HEK293T (cell line): Measurements from ENCODE around the gene WDR19.
"Not testable (repeated sequence)": the region's sequence is repeated elsewhere in the genome, so short reads cannot be mapped to it uniquely, and the experiment has no call there.

Experiments used
- CTCF ChIA-PET: fragments of 350-600 bp; formaldehyde crosslinking; extraction: SDS; loops from one replicate; lab custom pipeline; 2021; ENCODE audit warnings: antibody characterized with exemption, inconsistent platforms; lab: Yijun Ruan, JAX
- POLR2A ChIA-PET: fragments of 350-600 bp; formaldehyde crosslinking; extraction: SDS; loops from one replicate; lab custom pipeline; 2020; ENCODE audit warnings: antibody characterized with exemption, inconsistent platforms; lab: Yijun Ruan, JAX
- DNase-seq: peaks from one replicate; pipeline ENCODE4 v3.0.0; 2012; ENCODE audit warnings: mixed read lengths; ENCODE audit errors: extremely low spot score
- ARNT ChIP-seq: fragments of 450-650 bp; IDR thresholded peaks from 2 replicates; pipeline ENCODE4 v1.6.1; 2017; ENCODE audit warnings: mild to moderate bottlenecking
- BHLHE40 ChIP-seq: fragments of 450-650 bp; IDR thresholded peaks from 2 replicates; pipeline ENCODE4 v1.6.1; 2016; ENCODE audit warnings: mild to moderate bottlenecking, moderate library complexity, borderline replicate concordance
- CTBP1 ChIP-seq: fragments of 450-650 bp; IDR thresholded peaks from 2 replicates; pipeline ENCODE4 v1.6.1; 2016; ENCODE audit warnings: borderline replicate concordance
- ELF4 ChIP-seq: fragments of 450-650 bp; IDR thresholded peaks from 2 replicates; pipeline ENCODE4 v1.6.1; 2017; ENCODE audit warnings: antibody characterized with exemption
- FOXA1 ChIP-seq: fragments of 450-650 bp; IDR thresholded peaks from 2 replicates; pipeline ENCODE4 v1.6.1; 2016; ENCODE audit warnings: mild to moderate bottlenecking
- FOXK2 ChIP-seq: fragments of 450-650 bp; IDR thresholded peaks from 2 replicates; pipeline ENCODE4 v1.6.1; 2016; ENCODE audit warnings: mild to moderate bottlenecking
- FOXM1 ChIP-seq: fragments of 450-650 bp; IDR thresholded peaks from 2 replicates; pipeline ENCODE4 v1.6.1; 2017; ENCODE audit warnings: mild to moderate bottlenecking, borderline replicate concordance
- HDGF ChIP-seq: fragments of 450-650 bp; IDR thresholded peaks from 2 replicates; pipeline ENCODE4 v1.6.1; 2017; ENCODE audit warnings: antibody characterized with exemption, borderline replicate concordance
- L3MBTL2 ChIP-seq: fragments of 450-650 bp; conservative IDR thresholded peaks from 2 replicates; pipeline ENCODE4 v1.6.1; 2016; ENCODE audit warnings: mild to moderate bottlenecking
- LEF1 ChIP-seq: fragments of 450-650 bp; IDR thresholded peaks from 2 replicates; pipeline ENCODE4 v1.6.1; 2017; ENCODE audit warnings: mild to moderate bottlenecking, borderline replicate concordance
- NFRKB ChIP-seq: fragments of 450-650 bp; IDR thresholded peaks from 2 replicates; pipeline ENCODE4 v1.6.1; 2016; ENCODE audit warnings: mild to moderate bottlenecking, moderate library complexity
- SP1 ChIP-seq: fragments of 450-650 bp; IDR thresholded peaks from 2 replicates; pipeline ENCODE4 v1.6.1; 2017
- SUZ12 ChIP-seq: fragments of 450-650 bp; IDR thresholded peaks from 2 replicates; pipeline ENCODE4 v1.6.1; 2016; ENCODE audit warnings: mild to moderate bottlenecking
- TARDBP ChIP-seq: fragments of 450-650 bp; IDR thresholded peaks from 2 replicates; pipeline ENCODE4 v1.6.1; 2016
- ZNF384 ChIP-seq: fragments of 450-650 bp; IDR thresholded peaks from 2 replicates; pipeline ENCODE4 v1.6.1; 2016
- TF ChIP-seq, protein P1 (sequence below): fragments of 450-650 bp; IDR thresholded peaks from 2 replicates; pipeline ENCODE4 v1.6.1; 2016

Gene WDR19

GRCh38 chr4:39181905-39182638 is at the start of gene WDR19:
Gene WDR19, plus strand, starts transcription at chr4:39182529. Its CDS starts 29 bp downstream, at chr4:39182558.
- TF ChIP-seq ELF4 (no peak), ZNF384 (peak; percentile 70), L3MBTL2 (peak; percentile 91), BHLHE40 (no peak)
- TF ChIP-seq, protein P1, sequence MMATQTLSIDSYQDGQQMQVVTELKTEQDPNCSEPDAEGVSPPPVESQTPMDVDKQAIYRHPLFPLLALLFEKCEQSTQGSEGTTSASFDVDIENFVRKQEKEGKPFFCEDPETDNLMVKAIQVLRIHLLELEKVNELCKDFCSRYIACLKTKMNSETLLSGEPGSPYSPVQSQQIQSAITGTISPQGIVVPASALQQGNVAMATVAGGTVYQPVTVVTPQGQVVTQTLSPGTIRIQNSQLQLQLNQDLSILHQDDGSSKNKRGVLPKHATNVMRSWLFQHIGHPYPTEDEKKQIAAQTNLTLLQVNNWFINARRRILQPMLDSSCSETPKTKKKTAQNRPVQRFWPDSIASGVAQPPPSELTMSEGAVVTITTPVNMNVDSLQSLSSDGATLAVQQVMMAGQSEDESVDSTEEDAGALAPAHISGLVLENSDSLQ: 0 out of 2 replicates have a peak, but pooled peaks have one; percentile 13
- ChIA-PET POLR2A (interaction anchor here (1.6 kb wide), 1 partner anchor 15 kb away, joined by 4 read pairs; no protein-coding TSS in a partner anchor), CTCF (interaction anchor here (0.7 kb wide), 2 partner anchors 198 to 254 kb away, joined by 4 to 5 read pairs; no protein-coding TSS in a partner anchor)
- peak; percentile 91 for DNase-seq

GRCh38 chr4:39133623-39134022 is 48.7 kb upstream of the WDR19 start:
- no peak for TF ChIP-seq BHLHE40
- TF ChIP-seq, protein P1: no peak
- no peak for TF ChIP-seq ZNF384
- DNase-seq: no peak
- ChIA-PET POLR2A (no interaction called here), CTCF (interaction anchor here (0.7 kb wide), 2 partner anchors 351 to 804 kb away, joined by 3 to 6 read pairs; no protein-coding TSS in a partner anchor)

DNA sequence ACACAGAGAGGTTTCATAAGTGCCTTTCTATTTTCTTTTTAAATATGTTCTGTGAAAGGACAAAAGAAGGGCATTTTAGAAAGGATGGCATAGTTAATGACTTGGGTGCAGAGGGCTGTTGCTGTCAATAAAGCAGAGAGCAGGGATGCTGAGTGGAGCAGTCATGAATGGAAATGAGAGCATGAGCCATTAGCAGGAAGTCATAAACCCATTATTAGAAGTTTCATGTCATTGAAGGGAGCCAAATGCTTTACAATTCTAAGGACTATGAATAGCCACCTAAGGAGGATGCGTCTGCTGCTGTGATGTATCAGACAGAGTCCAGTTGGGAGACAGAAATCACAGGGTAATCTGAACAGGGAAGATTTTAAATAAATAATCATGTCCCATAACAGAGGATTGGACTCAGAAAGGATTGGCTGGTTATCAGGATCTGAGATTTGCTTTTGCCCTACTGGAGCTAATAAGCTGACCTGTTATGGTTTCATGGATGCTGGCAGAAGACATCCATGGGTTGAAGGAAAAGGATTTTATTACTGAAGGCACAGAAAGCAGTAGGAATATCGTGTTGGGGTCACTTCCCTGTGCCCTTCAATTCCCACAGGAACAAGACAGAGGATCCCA is 47.5 kb upstream of the WDR19 start:
- ChIA-PET CTCF (interaction anchor here (0.6 to 2.0 kb wide), 15 partner anchors 8 to 945 kb away, joined by 3 to 19 read pairs (median 3); no protein-coding TSS in a partner anchor), POLR2A (no interaction called here)
- no peak for DNase-seq
- no peak for TF ChIP-seq NFRKB
- no peak for TF ChIP-seq CTBP1
- TF ChIP-seq HDGF: no peak
- TF ChIP-seq FOXM1: no peak
- no peak for TF ChIP-seq TARDBP
- TF ChIP-seq, protein P1: no peak
- TF ChIP-seq LEF1: no peak
- TF ChIP-seq BHLHE40: no peak
- TF ChIP-seq SP1: no peak
- no peak for TF ChIP-seq ARNT
- TF ChIP-seq ZNF384: no peak

DNA sequence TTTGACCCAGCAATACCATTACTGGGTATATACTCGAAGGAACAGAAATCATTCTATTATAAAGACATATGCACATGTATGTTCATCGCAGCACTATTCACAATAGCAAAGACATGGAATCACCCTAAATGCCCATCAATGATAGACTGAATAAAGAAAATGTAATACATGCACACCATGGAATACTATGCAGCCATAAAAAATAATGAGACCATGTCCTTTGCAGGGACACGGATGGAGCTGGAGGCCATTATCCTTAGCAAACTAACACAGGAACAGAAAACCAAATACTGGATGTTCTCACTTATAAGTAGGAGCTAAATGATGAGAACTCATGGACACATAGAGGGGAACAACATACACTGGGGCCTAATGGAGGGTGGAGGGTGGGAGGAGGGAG is 44.1 kb upstream of the WDR19 start:
- POLR2A ChIA-PET, DNase-seq: not testable (repeated sequence)
- CTCF ChIA-PET: interaction anchor here (0.5 kb wide), 1 partner anchor 333 kb away, joined by 3 read pairs; no protein-coding TSS in a partner anchor

DNA sequence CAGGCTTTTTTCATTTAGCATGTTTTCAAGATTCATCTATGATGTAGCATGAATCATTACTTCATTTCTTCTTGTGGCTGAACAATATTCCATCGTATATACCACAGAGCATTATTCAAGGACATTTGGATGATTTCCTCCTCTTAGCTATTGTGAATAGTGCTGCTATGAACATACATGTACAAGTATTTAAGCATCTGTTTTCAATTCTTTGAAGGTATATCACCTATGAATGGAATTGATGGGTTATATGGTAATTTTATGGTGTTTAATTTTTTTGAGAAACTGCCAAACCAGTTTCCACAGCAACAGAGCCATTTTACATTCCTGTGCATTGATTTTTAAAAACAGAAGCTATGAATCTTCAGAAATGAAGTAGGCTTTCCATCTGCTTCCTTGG is 36.1 kb upstream of the WDR19 start:
- TF ChIP-seq SUZ12 (no peak), LEF1 (no peak), ZNF384 (no peak), ARNT (no peak), FOXK2 (no peak), L3MBTL2 (no peak), BHLHE40 (no peak), ELF4 (no peak), NFRKB (no peak), FOXA1 (no peak), HDGF (no peak), FOXM1 (no peak)
- TF ChIP-seq, protein P1: no peak
- ChIA-PET CTCF (no interaction called here), POLR2A (no interaction called here)
- DNase-seq: no peak

DNA sequence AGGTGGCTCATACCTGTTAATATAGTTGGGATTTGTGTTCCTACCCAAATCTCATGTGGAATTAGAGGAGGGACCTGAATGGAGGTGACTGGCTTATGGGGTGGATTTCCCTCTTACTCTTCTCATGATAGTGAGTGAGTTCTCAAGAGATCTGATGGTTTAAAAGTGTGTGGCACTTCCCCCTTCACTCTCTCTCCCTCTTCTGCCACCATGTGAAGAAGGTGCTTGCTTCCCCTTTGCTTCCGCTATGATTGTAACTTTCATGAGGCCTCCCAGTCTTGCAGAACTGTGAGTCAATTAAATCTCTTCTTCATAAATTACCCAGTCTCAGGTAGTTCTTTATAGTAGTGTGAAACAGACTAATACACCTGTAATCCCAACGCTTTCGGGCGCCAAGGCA is 28.3 kb upstream of the WDR19 start:
- no peak for DNase-seq
- ChIA-PET POLR2A (no interaction called here), CTCF (no interaction called here)
- TF ChIP-seq ARNT: no peak
- no peak for TF ChIP-seq NFRKB
- no peak for TF ChIP-seq FOXM1
- no peak for TF ChIP-seq FOXK2
- TF ChIP-seq, protein P1: no peak
- no peak for TF ChIP-seq LEF1
- no peak for TF ChIP-seq SP1
- no peak for TF ChIP-seq CTBP1
- TF ChIP-seq BHLHE40: no peak
- no peak for TF ChIP-seq TARDBP
- TF ChIP-seq SUZ12: no peak
- no peak for TF ChIP-seq ZNF384
- TF ChIP-seq FOXA1: no peak
- TF ChIP-seq HDGF: no peak
- no peak for TF ChIP-seq L3MBTL2
